Measurements from ENCODE around the gene RRP36. TPM values are rescaled to one million over a fixed set of nuclear protein-coding genes. Genes with fewer than 3 reads are reported as not detected.

Gene RRP36
- total RNA-seq, 4 donors from 2014 or later, result 52.8 to 62.5 (median 59.8) TPM

GRCh38 chr6:43054206-43054943 lies 33.0 kb downstream of the RRP36 start:
- peaks cover 0 to 45% (median 15%) of the 10 kb centered on the region in 3 donors for H3K4me1 ChIP-seq
- no peak for ATAC-seq
- TF ChIP-seq POLR2AphosphoS5 (IDR thresholded peaks at IDR 0.05), result no peak
- no peak for TF ChIP-seq POLR2A (IDR thresholded peaks at IDR 0.05)
- TF ChIP-seq EP300 (IDR thresholded peaks at IDR 0.05), result no peak
- TF ChIP-seq CTCF (IDR thresholded peaks at IDR 0.05), result no peak
- H3K9me3 ChIP-seq, result no peaks in the 10 kb centered on the region
- peak overlapping the region; percentile 76 to 95 (median 90) for H3K27ac ChIP-seq
- H3K27me3 ChIP-seq, result no peaks in the 10 kb centered on the region
- peak overlapping the region; percentile 77 to 79 for H3K4me3 ChIP-seq
- WGBS, 2 donors (ENCODE audit: low coverage in 1 of 2), result 39 to 48% methylated on average over 8 to 9 of the region's 17 CpGs
- peaks cover 0 to 50% of the 10 kb centered on the region in 2 donors for H3K36me3 ChIP-seq

GRCh38 chr6:43055966-43056365 lies 34.5 kb downstream of the RRP36 start:
- Histone ChIP-seq H3K4me1 (peaks cover 0 to 56% (median 22%) of the 10 kb centered on the region in 3 donors), H3K27me3 (no peaks in the 10 kb centered on the region), H3K4me3 (no peak overlapping the region), H3K9me3 (no peaks in the 10 kb centered on the region), H3K27ac (no peak overlapping the region), H3K36me3 (peaks cover 0 to 36% of the 10 kb centered on the region in 2 donors)
- WGBS, 2 donors (ENCODE audit: low coverage in 1 of 2), result 73 to 87% methylated on average over 2 to 7 of the region's 8 CpGs
- no peak for TF ChIP-seq CTCF (IDR thresholded peaks at IDR 0.05)
- no peak for TF ChIP-seq POLR2A (IDR thresholded peaks at IDR 0.05)
- TF ChIP-seq POLR2AphosphoS5 (IDR thresholded peaks at IDR 0.05), result no peak
- no peak for TF ChIP-seq EP300 (IDR thresholded peaks at IDR 0.05)
- no peak for ATAC-seq

- Histone ChIP-seq H3K9me3 (no peaks in the 10 kb centered on the region), H3K4me1 (peaks cover 0 to 47% (median 19%) of the 10 kb centered on the region in 3 donors), H3K27me3 (no peaks in the 10 kb centered on the region), H3K27ac (peak overlapping the region; percentile 60 to 91 (median 88)), H3K36me3 (peaks cover 0 to 48% of the 10 kb centered on the region in 2 donors), H3K4me3 (peak overlapping the region; percentile 66 to 85)
- TF ChIP-seq POLR2A (IDR thresholded peaks at IDR 0.05) (no peak), EP300 (IDR thresholded peaks at IDR 0.05) (no peak), POLR2AphosphoS5 (IDR thresholded peaks at IDR 0.05) (no peak), CTCF (IDR thresholded peaks at IDR 0.05) (no peak)
- 83 to 100% methylated on average over 1 of the region's 1 CpG for WGBS, 2 donors (ENCODE audit: low coverage in 1 of 2)
- no peak for ATAC-seq
Observed at GRCh38 chr6:43058531-43058930, 37.1 kb downstream of the RRP36 start.

- 0 to 3% methylated on average over 1 to 6 of the region's 64 CpGs for WGBS, 2 donors (ENCODE audit: low coverage in 1 of 2)
- no peaks in the 10 kb centered on the region for H3K9me3 ChIP-seq
- ATAC-seq, result peak; percentile 97
- H3K4me1 ChIP-seq, result peaks cover 0 to 42% (median 16%) of the 10 kb centered on the region in 3 donors
- no peaks in the 10 kb centered on the region for H3K27me3 ChIP-seq
- H3K36me3 ChIP-seq, result peaks cover 0 to 57% of the 10 kb centered on the region in 2 donors
- H3K4me3 ChIP-seq, result peak within 1 kb of the TSS; percentile 66 to 85
- peak within 1 kb of the TSS; percentile 60 to 91 (median 88) for H3K27ac ChIP-seq
- TF ChIP-seq CTCF (IDR thresholded peaks at IDR 0.05), result no peak
- TF ChIP-seq POLR2AphosphoS5 (IDR thresholded peaks at IDR 0.05), result peak; percentile 93
- TF ChIP-seq POLR2A (IDR thresholded peaks at IDR 0.05), result peak; percentile 79 to 89
- no peak for TF ChIP-seq EP300 (IDR thresholded peaks at IDR 0.05)
Observed at GRCh38 chr6:43059168-43060033, 38.0 kb downstream of the RRP36 start, which contains the start of the genes KLC4 and MRPL2. KLC4 (plus strand) TSS chr6:43059631; CDS start chr6:43061336, 1,705 bp downstream. MRPL2 (minus strand) TSS chr6:43059434; CDS start chr6:43059381, 53 bp downstream.
